NB4 (cell line): ENCODE data around the gene ACBD4.

Experiments used
- DNase-seq: peaks from one replicate; pipeline ENCODE4 v3.0.0; 2010; ENCODE audit warnings: low read depth
- H3K4me3 ChIP-seq: one replicate; pipeline ENCODE4 v1.5.1; 2011; ENCODE audit warnings: mild to moderate bottlenecking, low read depth, low read length, moderate library complexity
- CTCF ChIP-seq: IDR thresholded peaks from one replicate; pipeline ENCODE4 v1.5.1; 2012; ENCODE audit warnings: low read depth, low read length
- MAX ChIP-seq: IDR thresholded peaks from 2 replicates; pipeline ENCODE4 v1.6.1; 2011; ENCODE audit warnings: low read depth, low read length
- MYC ChIP-seq: IDR thresholded peaks from 2 replicates; pipeline ENCODE4 v1.6.1; 2011; ENCODE audit warnings: low read depth, low read length
- POLR2A ChIP-seq: IDR thresholded peaks from 2 replicates; pipeline ENCODE4 v1.6.1; 2011; ENCODE audit warnings: mild to moderate bottlenecking; ENCODE audit not compliant: insufficient read length; ENCODE audit errors: extremely low read depth

ACBD4 gene

GRCh38 chr17:45135978-45136791, 698 bp downstream of the ACBD4 start:
- no peak for TF ChIP-seq MYC
- TF ChIP-seq POLR2A = no peak
- no peak for TF ChIP-seq CTCF
- no peak for TF ChIP-seq MAX
- peak overlapping the region; percentile 50 for H3K4me3 ChIP-seq
- DNase-seq = no peak

GRCh38 chr17:45136846-45137560, 1.5 kb downstream of the ACBD4 start:
- TF ChIP-seq CTCF (no peak), MYC (no peak), MAX (no peak), POLR2A (no peak)
- no peak for DNase-seq
- no peak overlapping the region for H3K4me3 ChIP-seq

- no peak for DNase-seq
- TF ChIP-seq CTCF (no peak), MYC (no peak), POLR2A (no peak), MAX (no peak)
- no peak overlapping the region for H3K4me3 ChIP-seq
Measured at GRCh38 chr17:45137561-45138305, 2.2 kb downstream of the ACBD4 start.

- DNase-seq = no peak
- TF ChIP-seq CTCF (no peak), MYC (no peak), MAX (no peak), POLR2A (no peak)
- H3K4me3 ChIP-seq = no peak overlapping the region
Measured at GRCh38 chr17:45138911-45139532, 3.5 kb downstream of the ACBD4 start.

GRCh38 chr17:45139533-45139920, 4.0 kb downstream of the ACBD4 start:
- no peak overlapping the region for H3K4me3 ChIP-seq
- no peak for DNase-seq
- no peak for TF ChIP-seq CTCF
- TF ChIP-seq MYC = no peak
- no peak for TF ChIP-seq MAX
- TF ChIP-seq POLR2A = no peak
